HepG2 (cell line): ENCODE results near the gene RCC2. TPM values are rescaled to one million over a fixed set of nuclear protein-coding genes. Genes with fewer than 3 reads are reported as not detected.

ENCODE experiments used
- ATAC-seq: fragments of 200-7000 bp; cut with Tn5 transposase; 3 replicates; pipeline ENCODE4 v1.9.1; 2020; ENCODE audit warnings: mild to moderate bottlenecking, moderate library complexity
- BruUV-seq: library from RNA; stranded (reverse); fragments of 400-500 nt; replicated peaks from 2 replicates; lab custom pipeline; 2021; lab: Mats Ljungman, UMichigan
- CTCF ChIA-PET: fragments of 300-600 bp; formaldehyde crosslinking; extraction: SDS; loops from one replicate; lab custom pipeline; 2021; ENCODE audit warnings: low total read pairs, inconsistent platforms, low intra/inter-chr PET ratio; lab: Yijun Ruan, JAX
- POLR2A ChIA-PET: fragments of 350-600 bp; sonication (Branson Sonifier 250); formaldehyde crosslinking; loops from one replicate; lab custom pipeline; 2020; ENCODE audit warnings: antibody characterized with exemption, inconsistent platforms; lab: Yijun Ruan, JAX
- DNase-seq: peaks from one replicate; pipeline ENCODE4 v3.0.0-alpha.2; 2015; ENCODE audit warnings: low spot score
- FAIRE-seq: peaks from 3 replicates; lab custom pipeline; 2011; peaks lifted over from hg19 to GRCh38; lab: Jason Lieb, UNC
- H2AFZ ChIP-seq: one replicate; pipeline ENCODE4 v1.6.1; 2011; ENCODE audit warnings: low read length, inconsistent platforms
- H3K27ac ChIP-seq: fragments of 300-600 bp; 3 replicates; pipeline ENCODE4 v1.8.0; 2011; ENCODE audit warnings: mixed run types, mild to moderate bottlenecking, mixed read lengths, low read length, inconsistent platforms; ENCODE audit not compliant: insufficient read depth; ENCODE audit errors: extremely low read length
- H3K27me3 ChIP-seq, 2 experiments: fragments of 200-600 bp in 1 of 2; 2 replicates in 1 of 2; 3 replicates in 1 of 2; pipeline versions ENCODE4 v1.6.0 to v1.8.0; 2011; ENCODE audit warnings: low read length in 2 of 2, mild to moderate bottlenecking in 2 of 2, moderate library complexity in 2 of 2, inconsistent platforms in 1 of 2; ENCODE audit not compliant: insufficient read depth in 2 of 2, control insufficient read depth in 1 of 2
- H3K36me3 ChIP-seq, 2 experiments: fragments of 200-600 bp in 1 of 2; replicated peaks in 1 of 2; 2 replicates in 1 of 2; 3 replicates in 1 of 2; pipeline versions ENCODE4 v1.5.1 to v1.8.0; 2011; ENCODE audit warnings: low read length in 2 of 2, inconsistent platforms in 1 of 2; ENCODE audit not compliant: insufficient read depth in 2 of 2, control insufficient read depth in 1 of 2
- H3K4me1 ChIP-seq: 2 replicates; pipeline ENCODE4 v1.5.1; 2012; ENCODE audit warnings: low read length, inconsistent platforms; ENCODE audit not compliant: insufficient read depth
- H3K4me2 ChIP-seq: 2 replicates; pipeline ENCODE4 v1.6.0; 2011; ENCODE audit warnings: low read depth, low read length, inconsistent platforms
- H3K4me3 ChIP-seq, 3 experiments: fragments of 200-600 bp in 1 of 3; sonication (generic), shearing (Covaris generic) in 1 of 3; replicated peaks in 1 of 3; 2 replicates each; pipeline ENCODE4 v1.5.1; 2011 to 2016; ENCODE audit warnings: low read length in 3 of 3, inconsistent platforms in 2 of 3, low read depth in 2 of 3, mild to moderate bottlenecking in 2 of 3, control low read depth in 1 of 3, mixed read lengths in 1 of 3; ENCODE audit not compliant: insufficient read depth in 1 of 3
- H3K79me2 ChIP-seq: one replicate; pipeline ENCODE4 v1.6.1; 2011; ENCODE audit warnings: low read length, inconsistent platforms; ENCODE audit not compliant: insufficient read depth
- H3K9ac ChIP-seq: 2 replicates; pipeline ENCODE4 v1.6.0; 2011; ENCODE audit warnings: mild to moderate bottlenecking, low read depth, low read length, inconsistent platforms; ENCODE audit not compliant: insufficient read depth
- H3K9me3 ChIP-seq: 2 replicates; pipeline ENCODE4 v1.5.1; 2012; ENCODE audit warnings: mild to moderate bottlenecking, low read length
- H4K20me1 ChIP-seq: 2 replicates; pipeline ENCODE4 v1.6.0; 2011; ENCODE audit warnings: inconsistent platforms, mild to moderate bottlenecking, low read length, moderate library complexity; ENCODE audit not compliant: insufficient read depth
- HNRNPH1 ChIP-seq: fragments of 200-400 bp; formaldehyde crosslinking; optimal IDR thresholded peaks from 2 replicates; pipeline ENCODE3; 2017; ENCODE audit warnings: mild to moderate bottlenecking, low read depth, low read length
- MIXL1 ChIP-seq: IDR thresholded peaks from 2 replicates; pipeline ENCODE4 v1.6.1; 2016
- PAWR ChIP-seq: sonication (generic); formaldehyde crosslinking; IDR thresholded peaks from 2 replicates; pipeline ENCODE4 v1.4.0; 2020; ENCODE audit warnings: missing genetic modification reagents, mild to moderate bottlenecking, borderline replicate concordance
- RFX1 ChIP-seq: fragments of 450-650 bp; IDR thresholded peaks from 2 replicates; pipeline ENCODE4 v1.6.1; 2017
- RFX3 ChIP-seq: IDR thresholded peaks from 2 replicates; pipeline ENCODE4 v1.6.1; 2016; ENCODE audit warnings: missing biosample characterization, missing genetic modification reagents
- ZFX ChIP-seq: sonication (generic); formaldehyde crosslinking; IDR thresholded peaks from 2 replicates; pipeline ENCODE4 v1.4.0; 2020; ENCODE audit warnings: mild to moderate bottlenecking, low read depth, missing genetic modification reagents, moderate library complexity
- ZNF326 ChIP-seq: sonication (generic); formaldehyde crosslinking; IDR thresholded peaks from 2 replicates; pipeline ENCODE4 v1.4.0; 2020; ENCODE audit warnings: missing genetic modification reagents, borderline replicate concordance
- ZNF350 ChIP-seq: sonication (generic); formaldehyde crosslinking; IDR thresholded peaks from 2 replicates; pipeline ENCODE4 v1.4.0; 2020; ENCODE audit warnings: mild to moderate bottlenecking, low read depth, missing genetic modification reagents, borderline replicate concordance
- ZNF547 ChIP-seq: sonication (generic); formaldehyde crosslinking; IDR thresholded peaks from 2 replicates; pipeline ENCODE4 v1.5.1; 2020; ENCODE audit warnings: mild to moderate bottlenecking, missing genetic modification reagents
- ZNF562 ChIP-seq: sonication (generic); formaldehyde crosslinking; IDR thresholded peaks from 2 replicates; pipeline ENCODE4 v1.8.0; 2022; ENCODE audit warnings: missing genetic modification reagents, borderline replicate concordance
- WGBS: methylation state at CpG from one replicate; pipeline ENCODE4 v1.1.6; 2017; ENCODE audit warnings: low lambda C conversion rate; 5-methylcytosine and 5-hydroxymethylcytosine counted together
- in situ Hi-C: cut with HindIII; loops from 2 replicates; pipeline ENCODE4 v1.10.0; 2017; ENCODE audit warnings: low pct_unique_long_range_greater_than_20kb; ENCODE audit not compliant: extremely low pct_ligation_motif_present
- intact Hi-C: fragments of 100-400 bp; cut with micrococcal nuclease; formaldehyde crosslinking; loops from one replicate; pipeline ENCODE4 v1.10.0; 2022; ENCODE audit not compliant: unreplicated experiment
- polyA plus RNA-seq, 8 experiments: library from polyadenylated mRNA; depleted of rRNA in 3 of 8; stranded (reverse) in 7 of 8; unstranded in 1 of 8; fragments of >200 nt; fragmentation: Illumina TruSeq in 4 of 8; extraction: Trizol in 4 of 8; gene quantifications; 2 replicates each; pipeline versions ENCODE4 v1.2.1 to v1.2.3, GENCODE V29; 2011 to 2016; ENCODE audit warnings: low read depth in 4 of 8, missing spikeins in 1 of 8, mixed read lengths in 1 of 8; ENCODE audit not compliant: insufficient read depth in 1 of 8
- total RNA-seq, 5 experiments: library from RNA; depleted of rRNA; stranded (reverse); fragments of >200 nt; fragmentation: Illumina TruSeq; extraction: Trizol; gene quantifications; 2 replicates each; pipeline ENCODE4 v1.2.3, GENCODE V29; 2016; ENCODE audit warnings: low read depth in 1 of 5
- TF ChIP-seq, protein P1 (sequence below): sonication (generic); formaldehyde crosslinking; IDR thresholded peaks from 2 replicates; pipeline ENCODE4 v1.5.1; 2020; ENCODE audit warnings: mild to moderate bottlenecking, missing genetic modification reagents, moderate library complexity
- TF ChIP-seq, protein P2 (sequence below): sonication (generic); formaldehyde crosslinking; IDR thresholded peaks from 2 replicates; pipeline ENCODE4 v1.5.1; 2020; ENCODE audit warnings: missing genetic modification reagents, mild to moderate bottlenecking, borderline replicate concordance
- TF ChIP-seq, protein P3 (sequence below): sonication (generic); formaldehyde crosslinking; IDR thresholded peaks from 2 replicates; pipeline ENCODE4 v1.4.0; 2020; ENCODE audit warnings: missing genetic modification reagents, borderline replicate concordance
- TF ChIP-seq, protein P4 (sequence below): sonication (generic); formaldehyde crosslinking; IDR thresholded peaks from 2 replicates; pipeline ENCODE4 v1.5.0; 2020; ENCODE audit warnings: missing genetic modification reagents

The RCC2 gene
- total and polyA plus RNA-seq, 2 of the 13 experiments (the other 11 are each of a cell fraction or from before 2014, with no cell fraction given) = 20.5 to 55.8 TPM

DNA sequence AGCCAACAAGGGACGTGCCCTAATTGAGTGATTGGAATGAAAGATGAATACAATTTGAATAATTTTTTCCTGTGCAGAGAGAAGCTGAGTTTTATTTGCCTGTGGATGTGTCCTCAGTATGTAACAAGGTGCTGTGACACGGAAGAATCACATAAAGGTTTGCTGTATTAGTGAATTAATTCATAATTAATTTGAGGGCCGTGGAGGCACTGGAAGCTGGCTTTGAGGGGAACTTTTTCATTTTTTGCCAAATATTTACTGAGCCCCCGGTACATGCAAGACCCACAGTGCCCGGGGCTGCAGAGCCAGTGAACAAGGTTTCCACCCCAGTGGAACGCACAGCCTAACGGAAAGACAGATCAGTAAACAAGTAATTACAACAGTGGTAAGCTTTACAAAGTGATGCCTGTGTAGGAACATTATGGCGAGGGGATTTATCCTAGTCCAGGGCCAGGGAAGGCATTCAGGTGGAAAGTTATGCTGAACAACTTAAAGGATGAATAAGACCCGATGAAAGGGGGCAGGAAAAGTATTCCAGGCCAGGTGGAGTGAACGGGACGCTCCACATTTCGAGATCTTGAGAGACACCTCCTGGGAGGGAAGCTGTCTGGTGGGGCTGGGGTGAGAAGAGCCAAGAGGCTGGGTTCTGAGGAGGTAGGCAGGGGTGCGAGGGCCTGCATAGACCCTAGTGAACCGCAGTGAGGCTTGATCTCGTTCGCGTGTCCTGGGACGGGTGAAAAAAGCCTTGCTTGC lies 773 bp upstream of the RCC2 start:
- H3K36me3 ChIP-seq = peaks cover 1 to 10% of the 10 kb centered on the region in 2 experiments; a peak in 2 of 5 replicates
- H3K9ac ChIP-seq = peak overlapping the region; percentile 61
- TF ChIP-seq ZNF547 (CRISPR knock-in tag) = no peak
- TF ChIP-seq, protein P1, sequence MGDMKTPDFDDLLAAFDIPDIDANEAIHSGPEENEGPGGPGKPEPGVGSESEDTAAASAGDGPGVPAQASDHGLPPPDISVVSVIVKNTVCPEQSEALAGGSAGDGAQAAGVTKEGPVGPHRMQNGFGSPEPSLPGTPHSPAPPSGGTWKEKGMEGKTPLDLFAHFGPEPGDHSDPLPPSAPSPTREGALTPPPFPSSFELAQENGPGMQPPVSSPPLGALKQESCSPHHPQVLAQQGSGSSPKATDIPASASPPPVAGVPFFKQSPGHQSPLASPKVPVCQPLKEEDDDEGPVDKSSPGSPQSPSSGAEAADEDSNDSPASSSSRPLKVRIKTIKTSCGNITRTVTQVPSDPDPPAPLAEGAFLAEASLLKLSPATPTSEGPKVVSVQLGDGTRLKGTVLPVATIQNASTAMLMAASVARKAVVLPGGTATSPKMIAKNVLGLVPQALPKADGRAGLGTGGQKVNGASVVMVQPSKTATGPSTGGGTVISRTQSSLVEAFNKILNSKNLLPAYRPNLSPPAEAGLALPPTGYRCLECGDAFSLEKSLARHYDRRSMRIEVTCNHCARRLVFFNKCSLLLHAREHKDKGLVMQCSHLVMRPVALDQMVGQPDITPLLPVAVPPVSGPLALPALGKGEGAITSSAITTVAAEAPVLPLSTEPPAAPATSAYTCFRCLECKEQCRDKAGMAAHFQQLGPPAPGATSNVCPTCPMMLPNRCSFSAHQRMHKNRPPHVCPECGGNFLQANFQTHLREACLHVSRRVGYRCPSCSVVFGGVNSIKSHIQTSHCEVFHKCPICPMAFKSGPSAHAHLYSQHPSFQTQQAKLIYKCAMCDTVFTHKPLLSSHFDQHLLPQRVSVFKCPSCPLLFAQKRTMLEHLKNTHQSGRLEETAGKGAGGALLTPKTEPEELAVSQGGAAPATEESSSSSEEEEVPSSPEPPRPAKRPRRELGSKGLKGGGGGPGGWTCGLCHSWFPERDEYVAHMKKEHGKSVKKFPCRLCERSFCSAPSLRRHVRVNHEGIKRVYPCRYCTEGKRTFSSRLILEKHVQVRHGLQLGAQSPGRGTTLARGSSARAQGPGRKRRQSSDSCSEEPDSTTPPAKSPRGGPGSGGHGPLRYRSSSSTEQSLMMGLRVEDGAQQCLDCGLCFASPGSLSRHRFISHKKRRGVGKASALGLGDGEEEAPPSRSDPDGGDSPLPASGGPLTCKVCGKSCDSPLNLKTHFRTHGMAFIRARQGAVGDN (CRISPR knock-in tag) = 0 out of 2 replicates have a peak, but pooled peaks have one; percentile 0
- TF ChIP-seq RFX1 = no peak
- no peak for TF ChIP-seq PAWR (CRISPR knock-in tag)
- TF ChIP-seq MIXL1 (CRISPR knock-in tag) = 0 out of 2 replicates have a peak, but pooled peaks have one; percentile 36
- peak; percentile 1; the same call in 1 of the 2 replicates for TF ChIP-seq ZFX (CRISPR knock-in tag)
- no peak for TF ChIP-seq HNRNPH1
- no peak for TF ChIP-seq ZNF562 (CRISPR knock-in tag)
- no peak for TF ChIP-seq ZNF350 (CRISPR knock-in tag)
- TF ChIP-seq RFX3 (CRISPR knock-in tag) = no peak
- no peak for TF ChIP-seq ZNF326
- TF ChIP-seq, protein P2, sequence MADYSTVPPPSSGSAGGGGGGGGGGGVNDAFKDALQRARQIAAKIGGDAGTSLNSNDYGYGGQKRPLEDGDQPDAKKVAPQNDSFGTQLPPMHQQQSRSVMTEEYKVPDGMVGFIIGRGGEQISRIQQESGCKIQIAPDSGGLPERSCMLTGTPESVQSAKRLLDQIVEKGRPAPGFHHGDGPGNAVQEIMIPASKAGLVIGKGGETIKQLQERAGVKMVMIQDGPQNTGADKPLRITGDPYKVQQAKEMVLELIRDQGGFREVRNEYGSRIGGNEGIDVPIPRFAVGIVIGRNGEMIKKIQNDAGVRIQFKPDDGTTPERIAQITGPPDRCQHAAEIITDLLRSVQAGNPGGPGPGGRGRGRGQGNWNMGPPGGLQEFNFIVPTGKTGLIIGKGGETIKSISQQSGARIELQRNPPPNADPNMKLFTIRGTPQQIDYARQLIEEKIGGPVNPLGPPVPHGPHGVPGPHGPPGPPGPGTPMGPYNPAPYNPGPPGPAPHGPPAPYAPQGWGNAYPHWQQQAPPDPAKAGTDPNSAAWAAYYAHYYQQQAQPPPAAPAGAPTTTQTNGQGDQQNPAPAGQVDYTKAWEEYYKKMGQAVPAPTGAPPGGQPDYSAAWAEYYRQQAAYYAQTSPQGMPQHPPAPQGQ (CRISPR knock-in tag) = no peak
- TF ChIP-seq, protein P3, sequence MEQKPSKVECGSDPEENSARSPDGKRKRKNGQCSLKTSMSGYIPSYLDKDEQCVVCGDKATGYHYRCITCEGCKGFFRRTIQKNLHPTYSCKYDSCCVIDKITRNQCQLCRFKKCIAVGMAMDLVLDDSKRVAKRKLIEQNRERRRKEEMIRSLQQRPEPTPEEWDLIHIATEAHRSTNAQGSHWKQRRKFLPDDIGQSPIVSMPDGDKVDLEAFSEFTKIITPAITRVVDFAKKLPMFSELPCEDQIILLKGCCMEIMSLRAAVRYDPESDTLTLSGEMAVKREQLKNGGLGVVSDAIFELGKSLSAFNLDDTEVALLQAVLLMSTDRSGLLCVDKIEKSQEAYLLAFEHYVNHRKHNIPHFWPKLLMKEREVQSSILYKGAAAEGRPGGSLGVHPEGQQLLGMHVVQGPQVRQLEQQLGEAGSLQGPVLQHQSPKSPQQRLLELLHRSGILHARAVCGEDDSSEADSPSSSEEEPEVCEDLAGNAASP (CRISPR knock-in tag) = no peak
- TF ChIP-seq, protein P4, sequence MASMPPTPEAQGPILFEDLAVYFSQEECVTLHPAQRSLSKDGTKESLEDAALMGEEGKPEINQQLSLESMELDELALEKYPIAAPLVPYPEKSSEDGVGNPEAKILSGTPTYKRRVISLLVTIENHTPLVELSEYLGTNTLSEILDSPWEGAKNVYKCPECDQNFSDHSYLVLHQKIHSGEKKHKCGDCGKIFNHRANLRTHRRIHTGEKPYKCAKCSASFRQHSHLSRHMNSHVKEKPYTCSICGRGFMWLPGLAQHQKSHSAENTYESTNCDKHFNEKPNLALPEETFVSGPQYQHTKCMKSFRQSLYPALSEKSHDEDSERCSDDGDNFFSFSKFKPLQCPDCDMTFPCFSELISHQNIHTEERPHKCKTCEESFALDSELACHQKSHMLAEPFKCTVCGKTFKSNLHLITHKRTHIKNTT = no peak
- TF ChIP-seq, all 625 proteins: peak for 3
- Histone ChIP-seq H3K4me3 (peak overlapping the region; percentile 55 to 83 (median 63)), H4K20me1 (peaks cover 10% of the 10 kb centered on the region), H3K79me2 (peaks cover 21% of the 10 kb centered on the region), H3K27ac (no peak overlapping the region), H3K4me1 (peaks cover 43% of the 10 kb centered on the region), H2AFZ (no peak overlapping the region), H3K9me3 (no peaks in the 10 kb centered on the region), H3K4me2 (peak overlapping the region; percentile 93), H3K27me3 (peaks cover 0 to 21% of the 10 kb centered on the region in 2 experiments; a peak in 3 of 5 replicates)
- intact Hi-C loops = no loop called here
- ChIA-PET CTCF (no interaction called here), POLR2A (interaction anchor here (1.0 to 1.1 kb wide), 2 partner anchors 12 kb away, joined by 4 to 5 read pairs; no protein-coding TSS in a partner anchor)
- TSS peak; percentile 64 for BruUV-seq
- DNase-seq (no peak), ATAC-seq (peak; percentile 25; the same call in 2 of the 3 replicates), FAIRE-seq (no peak)
- in situ Hi-C loops = no loop called here
- WGBS = 3% methylated on average over 18 of the region's 18 CpGs
